IPS-20b (cell line): ENCODE results near the gene ENAM.
"Not testable (repeated sequence)": the region's sequence is repeated elsewhere in the genome, so short reads cannot be mapped to it uniquely, and the experiment has no call there.

Experiments used
- H3K27ac ChIP-seq: one replicate; pipeline ENCODE4 v1.5.1; 2013; ENCODE audit warnings: low read length
- H3K27me3 ChIP-seq: 2 replicates; pipeline ENCODE4 v1.6.1; 2013; ENCODE audit warnings: mild to moderate bottlenecking, low read length, inconsistent platforms; ENCODE audit not compliant: insufficient read depth
- H3K36me3 ChIP-seq: 2 replicates; pipeline ENCODE4 v1.6.1; 2013; ENCODE audit warnings: low read depth, mild to moderate bottlenecking, inconsistent platforms, low read length, moderate library complexity; ENCODE audit not compliant: insufficient read depth
- H3K4me1 ChIP-seq: 2 replicates; pipeline ENCODE4 v1.6.1; 2013; ENCODE audit warnings: mild to moderate bottlenecking, control low read depth, inconsistent platforms, low read length, moderate library complexity; ENCODE audit not compliant: insufficient read depth
- H3K4me3 ChIP-seq: 2 replicates; pipeline ENCODE4 v1.5.1; 2013; ENCODE audit warnings: mild to moderate bottlenecking, low read length, inconsistent platforms
- H3K9ac ChIP-seq: 2 replicates; pipeline ENCODE4 v1.6.1; 2013; ENCODE audit warnings: low read depth, mild to moderate bottlenecking, inconsistent platforms, low read length, moderate library complexity
- H3K9me3 ChIP-seq: 2 replicates; pipeline ENCODE4 v1.6.1; 2013; ENCODE audit warnings: mild to moderate bottlenecking, low read depth, low read length, inconsistent platforms; ENCODE audit not compliant: insufficient read depth

Gene ENAM

DNA sequence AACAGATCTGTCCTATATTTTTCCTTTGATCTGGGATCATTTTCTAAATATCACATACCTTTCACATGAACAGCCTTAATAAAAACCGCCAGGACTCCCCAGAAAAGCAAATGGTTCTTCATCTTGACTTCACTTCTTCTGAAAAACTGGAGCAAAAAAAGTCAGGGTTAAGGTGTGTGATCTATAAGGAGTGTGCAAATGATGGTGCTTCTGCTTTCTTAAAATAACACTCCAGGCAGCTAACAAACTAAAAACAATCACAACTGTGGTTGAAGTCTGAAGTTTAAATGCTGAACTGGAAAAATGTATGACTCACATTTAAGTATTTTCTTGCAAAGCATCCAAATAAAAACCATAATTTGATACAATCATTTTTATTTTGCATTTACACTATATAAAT lies 37.8 kb downstream of the ENAM start, which contains the start of gene JCHAIN:
TSS of gene JCHAIN (minus strand) at position 140 of the 400 bp plus-strand sequence. CDS start at position 122, 18 bp downstream.
- H3K9ac ChIP-seq: no peak within 1 kb of the TSS
- no peaks in the 10 kb centered on the region for H3K36me3 ChIP-seq
- no peak within 1 kb of the TSS for H3K27ac ChIP-seq
- no peaks in the 10 kb centered on the region for H3K27me3 ChIP-seq
- H3K4me3 ChIP-seq: no peak within 1 kb of the TSS
- H3K9me3 ChIP-seq: no peaks in the 10 kb centered on the region
- no peaks in the 10 kb centered on the region for H3K4me1 ChIP-seq

DNA sequence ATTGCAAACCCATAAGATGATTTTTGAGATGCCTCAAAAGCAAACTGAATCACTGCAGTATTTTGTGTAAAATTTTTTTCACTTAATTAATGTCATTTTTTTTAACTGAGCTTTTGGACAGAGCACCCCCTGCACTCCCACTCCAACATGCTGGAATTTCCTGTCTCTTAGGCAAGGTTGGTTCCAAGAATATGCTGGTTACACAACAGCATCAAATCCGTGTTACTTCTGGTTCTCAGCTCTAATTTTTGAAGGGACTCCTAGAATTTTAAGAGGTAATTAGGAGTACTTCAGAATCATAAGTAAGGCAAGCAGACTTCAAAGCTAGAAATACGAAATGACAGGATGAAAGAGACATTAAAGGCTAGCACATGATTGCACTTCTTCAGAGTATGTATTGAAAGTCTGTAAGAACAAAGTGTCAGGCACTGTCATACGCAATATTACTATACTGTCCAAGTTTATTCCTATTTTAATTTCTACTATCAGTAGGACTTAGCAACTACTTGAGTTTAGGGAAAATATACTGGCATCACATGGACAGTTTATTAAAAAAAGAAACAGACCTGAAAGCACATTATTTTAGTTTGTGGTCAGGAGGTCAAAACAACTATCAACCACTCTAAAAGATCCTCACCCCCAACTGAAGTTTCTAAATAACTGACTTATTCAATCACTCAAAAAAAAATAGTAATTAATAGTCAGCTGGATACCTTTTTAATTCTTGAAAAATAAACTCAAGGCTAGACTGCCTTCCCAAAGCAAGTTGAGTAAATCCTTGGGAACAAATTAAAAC lies 39.4 kb downstream of the ENAM start:
- Histone ChIP-seq H3K36me3 (no peaks in the 10 kb centered on the region), H3K9ac (no peak overlapping the region), H3K27ac (no peak overlapping the region), H3K27me3 (no peaks in the 10 kb centered on the region), H3K9me3 (no peaks in the 10 kb centered on the region), H3K4me1 (no peaks in the 10 kb centered on the region), H3K4me3 (no peak overlapping the region)

DNA sequence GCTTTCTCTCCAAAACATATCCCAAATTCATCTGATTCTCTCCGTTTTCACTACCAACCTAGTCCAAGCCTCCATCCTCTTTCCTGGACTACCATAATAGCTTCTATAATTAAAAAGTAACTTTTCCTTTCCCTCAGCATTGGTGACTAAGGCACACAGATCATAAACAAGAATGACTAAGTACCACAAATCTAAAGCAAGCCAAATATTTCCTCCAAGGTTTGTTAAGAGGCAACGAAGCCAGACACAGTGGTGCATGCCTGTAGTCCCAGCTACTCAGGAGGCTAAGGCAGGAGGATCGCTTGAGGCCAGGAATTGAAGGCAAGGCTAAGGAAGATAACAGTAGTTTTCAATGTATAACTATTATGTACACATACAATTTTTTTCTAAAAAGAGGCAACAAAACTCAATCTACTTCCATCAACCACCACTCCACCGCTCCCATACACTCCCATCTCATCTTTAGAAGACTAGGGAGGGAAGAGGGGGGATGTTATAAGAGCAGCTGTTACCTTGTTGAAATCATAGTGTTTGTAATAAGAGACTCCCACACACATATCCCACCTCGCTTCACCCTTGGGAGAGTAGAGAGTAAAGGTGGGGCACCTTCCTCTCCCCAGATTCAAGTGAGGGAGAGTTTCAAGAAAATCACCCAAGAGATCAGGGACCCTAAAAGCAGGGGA lies 41.9 kb downstream of the ENAM start:
- H3K9me3 ChIP-seq: no peaks in the 10 kb centered on the region
- H3K27ac ChIP-seq: no peak overlapping the region
- no peaks in the 10 kb centered on the region for H3K27me3 ChIP-seq
- H3K36me3 ChIP-seq: no peaks in the 10 kb centered on the region
- no peak overlapping the region for H3K9ac ChIP-seq
- H3K4me3 ChIP-seq: no peak overlapping the region
- no peaks in the 10 kb centered on the region for H3K4me1 ChIP-seq

DNA sequence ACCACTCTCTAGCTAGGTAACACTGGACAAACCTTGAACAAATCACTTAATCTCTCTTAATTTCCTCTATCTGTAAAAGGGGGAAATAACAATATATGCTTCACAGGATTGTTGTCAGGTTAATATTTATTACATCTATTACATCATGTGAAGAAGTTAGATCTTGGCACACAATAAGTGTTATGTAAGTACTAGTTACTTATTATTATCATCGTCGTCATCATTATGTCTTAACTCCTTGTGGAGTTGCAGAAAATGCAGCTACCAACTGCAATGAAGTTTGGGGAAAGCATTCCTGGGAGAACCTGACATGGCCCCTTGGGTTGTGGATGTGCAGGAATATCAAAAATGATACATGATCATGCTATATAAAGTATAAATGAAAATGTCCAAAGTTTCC lies 42.5 kb downstream of the ENAM start:
- Histone ChIP-seq H3K4me3 (no peak overlapping the region), H3K9ac (no peak overlapping the region), H3K27ac (no peak overlapping the region), H3K9me3 (no peaks in the 10 kb centered on the region), H3K36me3 (no peaks in the 10 kb centered on the region), H3K27me3 (no peaks in the 10 kb centered on the region), H3K4me1 (no peaks in the 10 kb centered on the region)

DNA sequence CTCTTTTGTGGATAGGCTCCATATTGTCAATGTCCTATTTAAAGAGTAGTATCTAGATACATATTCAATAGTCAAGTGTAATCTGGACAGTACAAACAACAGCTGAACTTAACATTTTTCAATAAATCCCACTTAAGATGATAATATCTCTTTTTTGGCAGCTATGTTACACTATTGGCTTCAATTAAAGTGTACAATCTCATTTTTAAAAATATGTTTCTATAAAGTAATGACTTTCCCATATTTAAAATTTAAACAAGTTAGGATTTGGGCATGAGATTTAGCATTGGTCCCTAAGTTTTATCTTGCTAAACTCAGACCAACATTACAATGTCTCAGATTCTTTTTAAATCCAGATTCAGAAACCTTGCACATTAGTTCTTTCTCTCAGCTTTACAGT lies 45.6 kb downstream of the ENAM start:
- Histone ChIP-seq H3K27ac (no peak overlapping the region), H3K4me3 (no peak overlapping the region), H3K9me3 (no peaks in the 10 kb centered on the region), H3K4me1 (no peaks in the 10 kb centered on the region), H3K27me3 (no peaks in the 10 kb centered on the region), H3K9ac (no peak overlapping the region), H3K36me3 (no peaks in the 10 kb centered on the region)

DNA sequence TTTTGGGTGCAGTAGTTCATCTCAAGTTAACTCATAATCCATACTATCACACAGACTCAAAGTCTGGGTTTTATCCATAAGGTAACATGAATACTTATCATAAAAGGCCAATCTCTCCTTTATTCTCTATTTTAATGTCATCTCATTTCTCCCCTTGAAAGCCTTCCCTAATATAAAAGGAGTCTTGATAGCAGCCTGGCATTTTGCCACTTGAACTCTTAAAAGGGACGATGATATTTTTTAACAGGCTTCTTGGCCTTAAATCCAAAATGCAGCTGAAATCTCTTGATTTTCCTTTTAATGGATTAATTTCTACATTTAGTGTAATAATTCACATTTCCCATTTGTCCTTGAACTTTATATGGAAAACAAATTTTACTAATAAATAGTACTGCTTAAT lies 46.2 kb downstream of the ENAM start:
- Histone ChIP-seq H3K4me1 (no peaks in the 10 kb centered on the region), H3K27me3 (no peaks in the 10 kb centered on the region), H3K36me3 (no peaks in the 10 kb centered on the region), H3K9me3 (no peaks in the 10 kb centered on the region), H3K9ac (no peak overlapping the region), H3K27ac (no peak overlapping the region), H3K4me3 (no peak overlapping the region)

DNA sequence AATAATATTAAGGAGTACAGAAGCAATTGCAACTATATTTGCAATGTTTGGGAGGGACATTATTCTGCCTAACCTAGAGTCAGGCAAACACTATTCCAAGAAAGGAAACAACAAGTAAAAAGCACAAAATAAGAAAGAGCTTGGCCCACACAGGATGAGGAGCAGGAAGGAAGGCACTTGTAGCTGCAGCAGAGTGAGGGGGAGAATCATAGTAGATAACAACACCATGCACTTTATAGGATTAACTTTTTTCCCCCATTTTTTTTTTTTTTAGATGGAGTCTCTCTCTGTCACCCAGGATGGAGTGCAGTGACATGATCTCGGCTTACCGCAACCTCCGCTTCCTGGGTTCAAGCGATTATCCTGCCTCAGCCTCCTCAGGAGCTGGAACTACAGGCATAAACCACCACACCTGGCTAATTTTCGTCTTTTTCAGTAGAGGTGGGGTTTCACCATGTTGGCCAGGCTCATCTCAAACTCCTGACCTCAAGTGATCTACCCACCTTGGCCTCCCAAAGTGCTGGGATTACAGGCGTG lies 48.1 kb downstream of the ENAM start:
- H3K4me1 ChIP-seq: no peaks in the 10 kb centered on the region
- H3K9me3 ChIP-seq: no peaks in the 10 kb centered on the region
- no peak overlapping the region for H3K27ac ChIP-seq
- no peak overlapping the region for H3K4me3 ChIP-seq
- H3K9ac ChIP-seq: no peak overlapping the region
- no peaks in the 10 kb centered on the region for H3K27me3 ChIP-seq
- no peaks in the 10 kb centered on the region for H3K36me3 ChIP-seq

DNA sequence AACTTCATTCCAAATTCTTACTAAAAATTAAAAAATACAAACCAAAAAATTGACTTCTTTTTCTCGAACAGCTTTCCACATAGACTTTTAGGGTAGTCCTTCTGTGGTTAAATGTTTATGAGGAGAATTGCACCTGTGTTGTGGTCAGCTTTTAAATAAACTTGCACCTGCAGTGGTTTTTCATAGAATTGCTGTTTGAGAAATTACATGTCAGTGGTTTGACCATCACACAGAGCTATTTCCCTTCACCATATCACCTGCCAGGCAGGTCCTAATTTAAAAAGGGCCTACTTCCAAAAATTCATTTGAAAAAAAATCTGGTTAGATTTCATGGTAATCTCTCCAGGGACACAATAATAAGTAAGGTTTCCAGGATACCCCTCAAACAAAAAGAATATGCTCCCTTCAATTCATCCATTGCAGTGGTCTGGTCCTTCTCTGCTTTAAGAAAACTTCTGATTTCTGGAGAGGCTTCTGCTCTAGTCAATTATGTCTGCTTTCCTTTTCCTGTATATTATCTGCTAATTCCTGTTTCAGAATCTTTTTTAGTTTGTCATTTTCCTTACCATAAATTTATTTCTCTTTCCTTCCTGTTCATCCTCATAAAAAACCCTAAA lies 49.9 kb downstream of the ENAM start:
- H3K4me1 ChIP-seq: no peaks in the 10 kb centered on the region
- no peaks in the 10 kb centered on the region for H3K36me3 ChIP-seq
- H3K4me3 ChIP-seq: no peak overlapping the region
- H3K27me3 ChIP-seq: no peaks in the 10 kb centered on the region
- no peaks in the 10 kb centered on the region for H3K9me3 ChIP-seq
- no peak overlapping the region for H3K9ac ChIP-seq
- no peak overlapping the region for H3K27ac ChIP-seq

DNA sequence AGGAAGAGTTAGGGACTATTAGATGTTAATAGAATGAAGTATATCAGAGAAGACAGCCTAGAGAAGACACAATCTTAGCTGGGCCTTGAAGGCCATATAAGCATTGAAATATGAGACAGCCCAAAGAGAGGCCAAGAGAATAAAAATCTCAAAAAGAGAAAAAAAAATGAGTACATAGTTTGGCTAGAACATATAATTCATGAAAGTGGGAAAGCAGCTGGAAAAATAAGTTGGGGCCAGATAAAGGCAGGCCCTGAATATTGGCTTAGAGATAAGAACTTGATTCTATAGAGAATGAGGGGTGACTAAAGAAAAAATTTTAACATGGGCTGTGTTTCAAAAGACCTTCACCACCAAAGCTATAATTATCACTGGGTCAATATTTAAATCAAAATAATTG lies 52.4 kb downstream of the ENAM start:
- Histone ChIP-seq H3K4me3 (no peak overlapping the region), H3K4me1 (no peaks in the 10 kb centered on the region), H3K9me3 (no peaks in the 10 kb centered on the region), H3K36me3 (no peaks in the 10 kb centered on the region), H3K9ac (no peak overlapping the region), H3K27me3 (no peaks in the 10 kb centered on the region), H3K27ac (no peak overlapping the region)

DNA sequence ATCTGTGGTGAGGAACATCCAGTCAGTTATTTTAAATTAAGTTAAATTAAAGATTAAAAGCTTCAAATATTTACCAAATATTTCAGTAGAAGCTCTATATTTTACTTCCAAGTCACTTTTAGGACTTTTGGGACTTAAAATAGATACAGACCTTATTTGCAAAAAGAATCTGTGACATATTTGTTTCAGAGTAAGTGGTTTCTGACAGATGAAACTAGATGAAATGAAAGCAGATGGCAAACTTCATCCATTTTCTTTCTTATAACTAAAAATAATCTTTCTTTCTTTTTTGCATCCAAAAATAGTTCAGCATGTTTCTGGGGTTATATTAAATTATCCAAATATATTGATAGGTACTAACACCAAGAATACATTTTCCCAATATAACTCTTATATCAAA lies 53.2 kb downstream of the ENAM start:
- Histone ChIP-seq H3K27ac (no peak overlapping the region), H3K27me3 (no peaks in the 10 kb centered on the region), H3K4me1 (no peaks in the 10 kb centered on the region), H3K4me3 (no peak overlapping the region), H3K9me3 (no peaks in the 10 kb centered on the region), H3K36me3 (no peaks in the 10 kb centered on the region), H3K9ac (no peak overlapping the region)

DNA sequence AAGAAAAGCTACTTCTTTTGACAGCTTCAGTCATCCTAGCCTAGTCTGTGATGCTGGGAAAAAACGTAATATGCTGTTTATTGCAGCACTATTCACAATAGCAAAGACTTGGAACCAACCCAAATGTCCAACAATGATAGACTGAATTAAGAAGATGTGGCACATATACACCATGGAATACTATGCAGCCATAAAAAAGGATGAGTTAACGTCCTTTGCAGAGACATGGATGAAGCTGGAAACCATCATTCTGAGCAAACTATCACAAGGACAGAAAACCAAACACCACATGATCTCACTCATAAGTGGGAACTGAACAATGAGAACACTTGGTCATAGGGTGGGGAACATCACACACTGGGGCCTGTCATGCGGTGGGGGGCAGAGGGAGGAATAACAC lies 53.6 kb downstream of the ENAM start:
- not testable (repeated sequence) for H3K9ac ChIP-seq, H3K27me3 ChIP-seq, H3K27ac ChIP-seq, H3K4me1 ChIP-seq, H3K36me3 ChIP-seq, H3K4me3 ChIP-seq, H3K9me3 ChIP-seq
